CD4-positive, alpha-beta T cell treated with Interleukin-15 for 1 hour (primary cell): ENCODE results near the gene MCRIP2.
A peak's percentile ranks its signal among the peaks of the same experiment; 100 is the strongest.
"Not testable (repeated sequence)": the region's sequence is repeated elsewhere in the genome, so short reads cannot be mapped to it uniquely, and the experiment has no call there.

Experiments
- DNase-seq: peaks from one replicate; pipeline ENCODE4 v3.0.0-alpha.2; 2020

Gene MCRIP2, protein sequence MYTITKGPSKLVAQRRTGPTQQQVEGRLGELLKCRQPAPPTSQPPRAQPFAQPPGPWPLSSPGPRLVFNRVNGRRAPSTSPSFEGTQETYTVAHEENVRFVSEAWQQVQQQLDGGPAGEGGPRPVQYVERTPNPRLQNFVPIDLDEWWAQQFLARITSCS

DNA sequence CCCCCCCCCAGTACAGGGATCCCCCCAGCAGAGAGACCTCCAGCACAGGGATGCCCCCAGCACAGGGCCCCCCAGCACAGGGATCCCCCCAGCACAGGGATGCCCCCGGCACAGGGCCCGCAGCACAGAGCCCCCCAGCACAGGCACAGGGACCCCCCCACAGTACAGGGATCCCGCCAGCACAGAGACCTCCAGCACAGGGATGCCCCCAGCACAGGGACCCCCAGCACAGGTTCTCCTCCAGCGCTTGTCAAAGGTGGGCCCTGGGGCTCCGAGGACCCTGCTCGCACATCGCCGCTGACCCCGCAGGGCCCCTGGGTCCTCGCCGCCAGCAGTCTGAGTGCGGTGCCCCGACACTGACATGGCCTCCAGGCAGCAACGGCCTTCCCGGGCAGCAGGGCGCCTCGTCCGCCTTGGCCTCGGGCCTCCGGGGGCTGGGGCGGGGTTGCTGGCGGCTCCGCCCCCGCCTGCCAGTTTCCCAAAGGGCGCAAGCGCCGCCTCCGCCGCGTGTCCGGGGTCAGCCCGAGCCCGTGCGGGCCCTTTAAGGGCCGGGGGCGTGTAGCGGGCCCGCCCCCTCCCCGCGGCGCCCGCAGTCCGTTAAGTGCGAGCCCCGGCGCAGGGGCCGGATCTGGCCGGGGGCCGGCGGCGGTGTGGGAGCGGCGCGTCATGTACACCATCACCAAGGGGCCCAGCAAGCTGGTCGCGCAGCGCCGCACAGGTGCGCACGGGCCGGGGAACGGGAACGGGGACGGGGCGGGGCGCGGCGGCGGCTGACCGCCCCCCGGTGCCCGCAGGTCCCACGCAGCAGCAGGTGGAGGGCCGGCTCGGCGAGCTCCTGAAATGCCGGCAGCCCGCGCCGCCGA lies at the start of gene MCRIP2:
Gene MCRIP2 (plus strand): TSS at position 503 of the 863 bp plus-strand sequence. CDS start 164 bp downstream, at position 667.
- peak; percentile 68 for DNase-seq

DNA sequence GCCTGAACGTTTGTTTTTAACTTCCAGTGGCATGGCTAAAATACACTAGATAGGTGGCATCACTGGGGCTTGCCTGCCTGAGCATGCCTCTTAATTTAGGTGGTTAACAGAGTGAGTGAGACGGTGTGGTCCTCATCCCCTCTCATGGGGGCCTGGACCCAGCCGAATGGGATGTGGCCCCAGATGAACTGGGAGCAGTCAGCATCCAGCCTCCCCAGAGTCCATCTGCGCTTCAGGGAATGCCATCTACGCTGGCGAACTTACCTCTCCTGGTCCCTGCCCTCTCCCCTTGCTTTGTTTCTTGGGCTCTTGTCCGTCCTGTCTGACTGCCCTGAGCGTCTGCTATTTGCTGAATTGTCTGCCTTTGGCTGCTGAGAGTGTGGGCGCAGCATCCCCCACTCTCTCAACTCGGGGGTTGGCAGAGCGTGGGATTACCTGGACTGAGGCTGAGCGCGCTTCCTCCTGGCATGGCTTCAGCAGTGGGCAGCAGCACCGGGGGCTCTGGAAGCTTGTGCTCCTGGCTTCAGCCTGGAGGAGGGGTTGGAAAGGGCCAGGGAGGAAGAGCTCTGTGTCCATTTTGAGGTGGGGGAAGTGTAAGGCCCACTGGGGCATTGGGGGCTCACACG lies 49.6 kb upstream of the MCRIP2 start:
- DNase-seq: no peak

DNA sequence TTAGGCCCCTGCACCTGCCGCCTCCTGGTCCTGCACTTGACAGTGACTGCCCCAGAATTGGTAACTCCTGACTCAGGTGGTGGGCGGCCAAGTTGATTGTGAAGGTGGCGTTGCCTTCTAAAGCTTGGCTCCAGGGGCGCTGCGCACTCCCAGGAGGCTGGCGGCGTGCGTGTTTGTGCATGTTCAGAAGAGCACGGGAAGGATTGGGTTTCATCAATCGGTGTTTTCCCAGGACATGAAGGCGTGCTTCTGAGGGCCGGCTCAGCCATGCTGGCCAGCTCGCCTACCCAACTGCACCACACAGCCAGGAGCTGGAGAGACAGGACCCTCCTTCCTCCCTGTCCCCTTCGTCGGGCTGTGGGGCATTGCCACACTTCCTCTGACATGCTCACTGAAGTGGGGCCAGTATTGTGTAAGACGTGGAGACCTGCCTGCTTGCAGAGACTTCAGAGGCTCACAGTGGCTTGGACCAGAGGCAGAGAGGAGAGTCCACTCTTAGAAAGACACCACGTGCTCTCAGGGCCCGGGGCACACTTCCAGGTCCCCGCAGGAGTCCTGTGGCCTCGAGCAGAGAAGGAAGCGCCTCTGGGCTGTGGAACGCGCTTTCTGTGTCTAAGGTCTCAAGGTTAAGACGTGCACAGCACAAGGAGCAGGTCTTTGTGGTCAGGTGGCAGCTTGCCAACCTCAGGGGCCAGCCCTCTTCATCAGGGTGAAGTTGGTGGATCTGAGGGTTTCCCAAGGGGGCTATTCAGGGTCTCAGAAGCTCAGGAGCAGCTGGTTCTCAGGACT lies 48.9 kb upstream of the MCRIP2 start:
- peak; percentile 55 for DNase-seq

DNA sequence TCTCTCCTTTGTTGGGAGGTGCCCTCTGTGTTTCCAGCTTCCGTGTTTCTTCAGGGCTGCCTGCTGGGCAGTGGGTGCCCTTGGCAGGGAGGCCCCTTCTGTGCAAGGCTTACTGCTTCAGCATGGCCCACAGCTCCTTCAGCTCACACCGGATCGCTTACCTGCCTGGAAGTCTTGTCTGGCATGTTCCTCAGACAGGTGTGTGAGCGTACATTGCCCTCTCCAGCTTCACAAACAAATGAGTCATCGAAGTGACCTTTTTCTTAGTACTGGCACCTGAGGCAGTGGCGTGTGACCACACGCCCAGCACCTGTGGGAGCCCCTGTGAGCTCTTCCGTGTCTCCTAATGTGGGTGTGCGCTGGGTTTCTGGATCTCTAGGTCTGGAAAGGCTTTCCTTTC lies 48.2 kb upstream of the MCRIP2 start:
- DNase-seq: no peak

DNA sequence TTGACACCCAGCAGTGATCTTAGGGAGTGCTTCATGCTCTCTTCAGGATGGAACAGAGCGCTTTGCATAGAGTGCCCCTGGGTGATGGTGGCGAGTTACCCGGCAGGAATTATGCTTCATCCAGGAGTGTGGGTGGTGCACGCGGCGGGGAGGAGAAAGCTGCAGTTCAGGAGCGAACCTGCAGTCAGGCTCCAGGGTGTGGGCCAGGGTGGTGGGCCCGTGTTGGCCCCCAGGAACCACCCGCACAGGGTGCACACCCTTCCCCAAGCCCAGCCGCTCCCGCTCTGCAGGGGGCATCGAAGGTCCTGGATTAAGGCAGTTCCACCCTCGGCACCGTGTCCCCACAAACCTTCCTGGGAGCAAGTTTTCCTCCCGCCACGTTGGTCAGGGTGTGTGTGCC lies 47.8 kb upstream of the MCRIP2 start:
- DNase-seq: no peak

DNA sequence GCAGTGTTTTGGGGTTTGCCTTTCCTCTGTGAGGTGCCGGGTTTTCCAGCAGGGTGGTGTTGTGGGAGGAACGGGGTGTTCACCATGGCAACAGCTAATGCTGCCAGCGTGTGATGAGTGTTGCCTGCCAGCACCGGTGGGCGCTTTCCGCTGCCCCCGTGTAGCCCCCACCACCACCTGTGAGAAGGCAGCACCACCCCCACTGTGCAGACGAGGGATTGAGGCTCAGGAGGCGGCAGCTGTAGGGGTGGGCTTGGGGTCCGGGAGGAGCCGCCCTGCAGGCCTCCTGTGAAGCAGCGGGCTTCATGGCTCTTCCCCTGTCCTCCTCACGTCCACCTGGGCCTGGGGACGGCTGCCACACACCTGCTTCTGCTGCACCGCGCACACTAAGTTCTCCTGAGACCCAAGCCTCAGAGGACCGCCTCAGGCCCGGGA lies 46.5 kb upstream of the MCRIP2 start:
- no peak for DNase-seq

DNA sequence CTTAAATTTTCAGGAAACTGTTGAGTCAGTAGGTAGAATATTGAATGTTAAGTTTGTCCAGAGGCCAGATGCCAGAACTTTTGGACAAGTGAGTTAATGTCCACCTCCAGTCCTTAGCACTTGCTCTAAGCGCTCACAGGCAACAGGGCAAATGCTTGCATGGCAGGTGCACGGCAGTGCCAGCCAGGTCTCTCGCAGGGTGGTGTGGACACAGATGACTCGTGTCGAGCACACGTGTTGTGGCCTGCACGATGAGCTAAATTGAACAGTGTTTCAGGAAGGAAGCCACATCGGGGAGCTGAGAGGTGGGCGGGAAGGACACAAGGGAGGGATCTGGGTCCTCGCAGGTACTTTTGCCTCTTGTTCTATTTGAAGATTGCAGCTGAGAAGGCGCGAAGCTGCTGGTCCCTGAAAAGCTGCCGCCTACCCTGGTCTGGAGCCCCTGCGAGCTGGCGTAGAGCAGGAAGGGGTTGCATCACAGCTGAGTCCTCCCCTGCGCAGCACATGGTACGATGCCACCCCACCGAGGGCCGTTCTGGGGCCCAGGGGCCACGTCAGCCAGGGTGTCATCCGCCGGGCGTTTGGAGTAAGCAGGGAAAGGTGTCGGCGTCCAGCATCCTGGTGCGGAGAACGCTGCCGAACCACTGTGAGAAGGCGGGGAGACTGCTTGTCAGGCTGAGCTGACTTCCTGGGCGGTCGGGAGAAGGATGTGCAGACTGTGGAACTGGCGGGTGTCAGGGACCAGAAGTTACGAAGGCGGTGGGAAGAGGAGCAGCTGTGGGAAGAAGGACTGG lies 45.5 kb upstream of the MCRIP2 start:
- no peak for DNase-seq

DNA sequence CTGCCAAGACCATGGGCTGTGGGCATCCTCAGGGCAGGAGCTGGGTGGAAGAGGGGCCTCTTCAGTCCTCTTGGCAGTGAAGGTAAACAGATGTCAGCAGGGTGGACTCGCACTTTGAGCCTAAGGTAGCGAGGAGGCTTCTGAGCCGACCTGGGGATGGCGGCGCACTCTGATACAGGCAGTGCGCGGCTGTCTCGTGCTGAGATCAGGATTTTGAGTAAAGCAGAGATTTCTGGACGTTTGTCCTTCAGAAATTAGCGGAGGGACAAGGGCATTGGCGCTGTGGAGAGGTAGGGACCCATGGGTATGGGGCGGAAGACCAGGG lies 44.9 kb upstream of the MCRIP2 start:
- DNase-seq: no peak

DNA sequence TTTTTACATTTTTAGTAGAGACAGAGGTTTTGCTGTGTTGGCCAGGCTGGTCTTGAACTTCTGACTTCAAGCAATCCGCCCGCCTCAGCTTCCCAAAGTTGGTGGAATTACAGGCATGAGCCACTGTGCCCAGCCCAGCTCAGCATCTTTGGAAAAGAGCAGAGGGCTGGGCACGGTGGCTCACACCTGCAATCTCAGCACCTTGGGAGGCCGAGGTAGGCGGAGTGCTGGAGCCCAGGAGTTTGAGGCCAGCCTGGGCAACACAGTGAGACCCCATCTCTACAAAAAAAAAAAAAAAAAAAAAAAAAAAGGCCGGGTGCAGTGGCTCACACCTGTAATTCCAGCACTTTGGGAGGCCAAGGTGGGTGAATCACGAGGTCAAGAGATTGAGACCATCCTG lies 44.0 kb upstream of the MCRIP2 start:
- DNase-seq: not testable (repeated sequence)

DNA sequence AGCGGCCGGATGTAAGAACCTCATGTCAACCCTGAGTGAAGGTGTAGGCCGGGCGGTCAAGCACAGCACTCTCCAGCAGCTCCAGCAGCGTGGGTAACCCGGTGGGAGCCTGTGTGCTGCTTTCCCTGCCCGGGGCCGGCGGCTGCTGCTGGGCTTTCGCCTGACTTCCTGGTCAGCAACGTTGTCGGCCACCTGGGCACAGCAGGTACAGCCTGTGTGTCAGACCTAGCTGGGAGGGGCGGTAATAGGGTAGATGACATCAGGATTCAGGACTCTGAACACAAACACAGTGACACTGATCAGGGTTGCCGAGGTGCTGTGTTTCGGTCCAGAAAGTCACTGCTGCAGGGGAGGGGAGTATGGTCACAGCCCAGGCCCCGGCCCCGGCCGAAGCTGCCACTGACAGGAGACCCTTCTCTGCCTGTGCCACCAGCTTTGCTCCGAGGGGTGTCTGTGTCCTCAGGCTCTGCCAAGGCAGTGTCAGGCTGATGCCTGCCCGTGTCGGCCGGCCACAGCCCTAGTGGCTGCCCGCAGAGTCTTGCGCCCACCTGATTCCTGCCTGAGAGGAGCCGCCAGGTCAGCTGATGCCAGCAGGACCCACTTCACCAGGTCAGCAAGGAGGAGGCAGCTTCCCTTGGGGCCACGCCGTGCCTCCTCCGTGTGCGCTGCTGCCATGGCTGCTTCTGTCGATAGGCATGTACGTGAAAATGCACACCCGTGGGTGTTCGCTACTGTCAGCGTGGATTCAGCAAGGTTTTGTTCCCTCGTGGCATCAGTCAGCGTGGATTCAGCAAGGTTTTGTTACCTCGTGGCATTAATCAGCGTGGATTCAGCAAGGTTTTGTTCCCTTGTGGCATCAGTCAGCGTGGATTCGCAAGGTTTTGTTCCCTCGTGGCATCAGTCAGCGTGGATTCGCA lies 42.5 kb upstream of the MCRIP2 start:
- no peak for DNase-seq

DNA sequence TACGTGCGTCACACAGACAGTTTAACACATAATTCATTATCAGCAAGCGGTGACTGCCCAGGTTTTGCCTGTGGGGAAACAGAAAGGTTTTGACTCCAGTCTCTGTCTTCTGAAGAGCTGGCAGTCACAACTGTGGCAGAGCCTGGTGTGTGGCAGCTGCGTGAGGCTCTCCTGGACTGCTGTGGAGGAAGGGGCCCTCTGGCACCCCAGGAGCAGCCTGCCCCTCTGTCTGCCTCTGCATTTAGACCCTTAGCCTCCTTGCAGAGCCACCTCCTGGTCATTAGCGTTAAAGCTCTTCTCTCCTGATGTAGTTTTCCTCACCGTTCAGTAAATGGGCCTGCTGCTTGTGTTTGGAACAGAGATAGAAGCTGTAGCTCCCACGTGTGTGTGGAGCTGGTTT lies 40.8 kb upstream of the MCRIP2 start:
- DNase-seq: no peak

DNA sequence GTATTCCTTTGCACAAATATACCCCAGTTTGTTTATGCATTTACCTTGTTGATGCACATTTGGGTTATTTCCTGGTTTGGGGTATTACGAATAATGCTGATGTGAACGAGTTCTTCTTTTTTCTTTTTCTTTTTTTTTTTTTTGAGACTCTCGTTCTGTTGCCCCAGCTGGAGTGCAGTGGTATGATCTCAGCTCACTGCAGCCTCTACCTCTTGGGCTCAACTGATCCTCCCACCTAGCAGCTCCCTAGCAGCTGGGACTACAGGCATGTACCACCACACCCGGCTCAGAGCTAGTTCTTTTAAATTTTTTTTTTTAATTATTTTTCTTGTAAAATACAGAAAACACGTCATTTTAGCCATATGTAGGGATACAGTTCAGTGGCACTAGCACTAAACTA lies 37.7 kb upstream of the MCRIP2 start:
- no peak for DNase-seq

DNA sequence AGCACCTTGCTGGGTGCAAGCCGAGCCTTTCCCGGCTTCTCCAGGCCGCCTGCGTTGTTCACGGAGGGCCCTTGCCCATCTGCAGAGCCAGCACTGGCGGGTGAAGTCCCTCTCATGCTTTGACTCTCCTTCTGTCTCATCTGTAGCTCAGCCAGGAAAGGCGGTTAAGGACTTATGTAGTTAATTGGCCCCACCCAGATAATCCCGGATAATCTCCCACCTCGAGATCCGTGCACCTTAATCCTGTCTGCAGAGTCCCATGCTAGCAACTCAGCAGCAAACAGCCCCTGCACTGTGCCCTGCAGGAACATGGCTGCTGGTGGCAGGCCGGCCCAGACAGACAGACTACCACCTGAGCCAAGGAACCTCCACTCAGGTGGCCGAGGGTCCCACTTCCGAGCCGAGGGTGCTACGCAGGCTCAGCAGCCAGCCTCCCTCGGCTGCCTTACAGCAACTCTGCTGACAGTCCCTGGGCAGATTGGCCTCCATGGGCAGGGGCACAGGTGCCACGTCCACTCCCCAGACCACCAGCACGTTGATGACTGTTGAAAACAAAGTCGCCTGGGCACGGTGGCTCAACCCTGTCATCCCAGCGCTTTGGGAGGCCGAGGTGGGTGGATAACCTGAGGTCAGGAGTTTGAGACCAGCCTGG lies 34.8 kb upstream of the MCRIP2 start:
- no peak for DNase-seq

DNA sequence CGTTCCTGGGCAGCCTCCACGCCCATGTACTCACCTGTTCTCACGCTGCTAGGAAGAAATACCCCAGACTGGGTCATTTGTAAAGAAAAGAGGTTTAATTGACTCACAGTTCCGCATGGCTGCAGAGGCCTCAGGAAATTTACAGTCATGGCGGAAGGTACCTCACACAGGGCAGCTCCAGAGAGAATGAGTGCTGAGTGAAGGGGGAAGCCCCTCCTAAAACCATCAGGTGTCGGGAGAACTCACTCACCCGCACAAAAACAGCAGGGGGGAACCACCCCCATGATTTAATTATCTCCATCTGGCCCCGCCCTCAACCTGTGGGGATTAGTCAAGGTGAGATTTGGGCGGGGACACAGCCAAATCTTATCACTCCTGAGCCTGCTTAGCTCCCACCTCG lies 33.6 kb upstream of the MCRIP2 start:
- DNase-seq: no peak

DNA sequence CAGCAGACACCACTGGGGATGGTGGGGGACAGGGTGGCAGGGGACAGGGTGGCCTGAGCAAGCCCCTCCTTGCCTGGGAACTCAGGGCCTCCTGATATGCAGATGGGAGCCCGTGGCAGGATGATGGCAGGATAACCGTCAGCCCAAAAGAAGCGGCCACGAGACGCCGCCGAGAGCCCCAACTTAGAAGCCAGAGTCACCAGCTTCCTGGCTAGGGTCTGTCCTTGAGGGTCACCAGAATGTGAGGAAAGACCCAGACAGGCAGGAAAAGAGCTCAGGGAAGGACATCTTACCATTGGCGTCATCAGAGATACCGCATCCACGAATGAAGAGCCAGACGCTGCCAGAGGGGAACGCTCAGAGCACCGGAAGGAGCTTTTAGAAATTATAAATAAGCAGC lies 32.3 kb upstream of the MCRIP2 start:
- DNase-seq: no peak

DNA sequence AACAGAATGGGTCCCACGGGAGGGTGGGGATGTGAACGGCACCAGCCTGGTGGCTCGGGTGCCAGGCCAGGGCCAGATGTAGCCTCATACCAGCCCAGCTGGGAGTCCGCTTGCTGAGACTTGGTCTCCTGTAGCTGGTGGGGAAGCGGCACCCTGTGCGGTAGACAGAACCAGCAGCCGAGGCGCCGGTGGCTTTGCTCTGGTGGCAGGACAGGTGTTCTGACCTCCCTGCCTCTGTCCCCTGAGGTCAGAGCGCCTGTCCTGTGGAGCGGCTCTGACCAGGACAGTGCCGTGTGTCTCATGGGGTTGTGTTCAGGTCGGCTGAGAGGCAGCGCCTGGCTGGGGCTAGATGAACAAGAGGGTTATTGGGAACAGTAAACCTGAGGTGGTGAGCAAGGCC lies 31.6 kb upstream of the MCRIP2 start:
- DNase-seq: no peak

DNA sequence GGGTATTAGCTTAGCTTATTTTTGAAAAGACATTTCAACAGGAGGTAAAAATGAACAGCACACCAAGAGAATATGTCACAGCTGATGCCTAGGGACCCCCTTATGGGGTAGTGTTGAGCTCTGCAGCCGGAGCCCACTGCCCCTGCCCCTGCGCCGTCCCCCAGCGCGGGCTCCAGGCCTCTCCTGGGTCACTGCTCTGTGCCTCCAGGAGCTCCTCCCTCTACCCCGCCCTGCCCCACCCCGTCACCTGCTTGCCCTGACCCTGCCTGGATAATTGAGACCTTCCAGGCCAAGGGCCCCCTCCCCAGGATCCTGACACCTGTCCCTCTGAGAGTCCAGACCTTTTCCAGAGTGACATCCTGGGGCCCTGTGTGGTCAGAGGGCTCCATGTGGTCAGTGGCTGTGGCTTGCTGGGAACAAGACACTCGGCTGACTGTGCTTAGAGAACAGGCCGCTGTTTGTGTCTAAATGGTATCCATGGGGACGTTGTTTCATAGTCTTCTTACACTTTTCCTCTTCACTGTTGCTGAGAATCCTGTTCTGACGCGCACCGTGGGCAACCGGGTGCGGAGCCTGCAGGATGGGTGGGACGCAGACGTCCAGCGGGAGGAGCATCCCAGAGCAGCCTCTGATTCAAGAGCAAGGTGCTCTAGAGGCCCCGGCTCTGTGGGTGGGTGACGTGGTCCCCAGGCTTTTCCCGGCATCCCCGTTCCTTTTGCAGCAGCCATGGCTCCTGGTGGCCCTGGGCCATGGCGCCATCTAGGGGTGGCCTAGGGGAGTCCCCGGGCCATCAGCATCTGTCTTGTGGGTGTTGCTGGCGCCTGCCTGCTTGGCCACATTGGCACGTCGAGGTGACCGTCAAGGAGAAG lies 30.9 kb upstream of the MCRIP2 start:
- peak; percentile 55 for DNase-seq

DNA sequence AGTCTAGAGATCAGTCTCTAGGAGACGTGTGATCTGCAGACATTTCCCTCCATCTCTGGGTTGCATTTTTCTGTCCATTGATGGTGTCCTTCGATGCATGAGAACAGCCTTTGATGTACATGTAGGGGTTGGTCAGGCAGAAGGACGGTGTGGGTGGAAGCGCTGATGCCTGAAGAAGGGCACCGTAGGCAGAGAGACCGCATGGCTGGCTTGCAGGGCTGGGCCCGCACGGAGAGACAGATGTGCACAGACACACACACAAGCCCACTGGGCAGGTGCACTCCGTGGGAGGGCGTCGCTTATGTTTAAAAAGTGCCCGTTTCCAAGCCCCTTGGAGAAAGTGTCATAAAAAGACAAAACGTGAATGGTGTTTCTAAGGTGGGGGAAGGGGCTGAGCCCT lies 26.5 kb upstream of the MCRIP2 start:
- no peak for DNase-seq

DNA sequence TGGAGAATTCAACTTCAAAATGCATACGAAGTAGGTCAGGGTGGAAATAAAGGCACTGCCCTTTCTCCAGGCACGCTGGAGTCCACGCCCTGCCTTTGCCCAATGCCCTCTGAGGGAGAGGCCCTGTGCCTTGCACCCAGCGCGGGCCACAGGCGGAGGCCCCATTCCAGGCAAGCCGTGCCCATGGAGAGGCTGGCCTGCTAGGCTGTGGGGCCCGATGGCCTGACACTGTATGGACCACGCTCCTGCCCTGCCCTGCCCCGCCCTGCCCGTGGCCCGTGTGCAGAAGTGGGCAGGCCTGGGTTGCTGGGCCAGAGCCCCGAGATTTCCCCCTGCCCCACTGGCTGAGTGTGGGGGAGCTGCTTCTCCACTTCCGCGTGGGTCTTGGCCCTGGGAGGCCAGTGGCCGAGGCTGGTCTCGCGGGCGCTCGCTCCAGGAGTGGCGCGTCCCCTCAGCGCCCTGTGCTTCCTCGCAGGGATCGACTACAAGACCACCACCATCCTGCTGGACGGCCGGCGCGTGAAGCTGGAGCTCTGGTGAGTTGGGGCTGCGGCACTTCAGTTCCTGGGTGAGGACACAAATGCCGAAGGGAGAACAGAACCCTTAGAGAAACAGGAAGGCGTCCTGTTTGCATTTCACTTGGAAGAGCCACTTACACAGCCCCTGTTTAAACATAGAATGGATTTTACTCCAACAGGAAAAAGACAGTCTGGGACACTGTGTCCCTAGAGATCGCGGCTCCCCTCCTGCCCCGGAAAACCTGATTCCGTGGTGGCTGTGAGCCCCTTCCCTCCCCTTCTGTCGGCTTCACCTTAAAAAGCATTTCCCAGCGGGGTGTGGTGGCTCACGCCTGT lies 24.7 kb upstream of the MCRIP2 start:
- DNase-seq: no peak
